ENCODE results near the gene PDE10A.

Gene PDE10A

GRCh38 chr6:165662749-165663376, at the start of gene PDE10A:
Gene PDE10A, minus strand, starts transcription at chr6:165663241. Its CDS starts 430 bp downstream, at chr6:165662811.
- no peak for DNase-seq (ENCODE audit: low read depth in 2 of 2)

DNA sequence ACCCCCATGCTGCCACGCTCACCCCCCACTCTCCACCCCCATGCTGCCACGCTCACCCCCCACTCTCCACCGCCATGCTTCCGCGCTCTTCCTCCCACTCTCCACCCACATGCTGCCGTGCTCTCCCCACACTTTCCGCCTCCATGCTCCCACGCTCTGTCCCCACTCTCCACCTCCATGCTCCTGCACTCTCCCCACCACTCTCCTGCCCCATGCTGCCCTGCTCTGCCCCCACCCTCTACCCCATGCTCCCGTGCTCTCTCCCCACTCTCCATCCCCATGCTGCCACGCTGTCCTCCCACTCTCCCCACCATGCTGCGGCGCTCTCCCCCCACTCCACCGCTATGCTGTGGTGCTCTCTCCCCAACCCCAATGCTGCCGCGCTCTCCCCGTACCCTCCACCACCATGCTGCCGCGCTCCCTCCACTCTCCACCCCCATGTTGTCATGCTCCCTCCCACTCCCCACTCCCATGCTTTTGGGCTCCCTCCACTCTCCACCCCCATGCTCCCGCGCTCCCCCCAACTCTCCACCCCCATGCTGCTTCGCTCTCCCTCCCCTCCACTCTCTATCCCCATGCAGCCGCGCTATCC, 46.0 kb upstream of the PDE10A start:
- no peak for DNase-seq (ENCODE audit: low read depth in 2 of 2)

DNA sequence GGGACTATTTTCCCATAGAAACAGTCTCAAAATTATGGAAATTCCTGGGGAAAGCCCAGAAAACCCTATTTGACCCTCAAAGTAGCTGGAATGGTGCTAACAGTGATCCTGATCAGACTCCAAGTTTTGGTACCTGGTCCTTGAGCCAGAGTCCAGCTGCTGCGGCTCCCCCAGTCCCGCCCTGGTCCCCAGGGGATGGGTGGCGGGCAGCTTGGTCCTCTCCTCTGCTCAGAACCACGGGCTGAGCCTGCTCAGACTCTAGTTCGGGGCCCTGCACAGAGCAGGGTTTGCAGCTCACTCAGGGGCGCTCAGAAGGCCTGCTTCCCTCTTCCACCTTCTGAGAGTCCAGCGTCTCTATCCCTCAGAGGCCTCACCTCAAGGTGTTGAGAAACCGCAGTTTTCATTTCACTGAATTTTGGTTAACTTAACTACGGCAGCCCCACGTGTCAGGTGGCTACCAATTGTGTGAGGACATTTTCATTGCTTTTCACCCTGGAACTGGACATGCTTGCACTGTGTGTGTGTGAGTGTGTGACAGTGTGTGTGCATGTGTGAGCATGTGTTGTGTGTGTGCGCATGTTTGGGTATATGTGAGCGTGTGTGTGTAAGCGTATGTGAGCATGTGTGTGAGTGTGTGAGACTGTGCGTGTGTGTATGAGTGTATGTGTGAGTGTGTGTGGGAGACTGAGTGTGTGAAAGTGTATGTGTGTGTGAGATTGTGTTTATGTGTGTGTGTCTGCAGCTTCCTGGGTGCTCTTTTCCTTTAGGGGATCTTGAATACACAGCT, 44.2 kb upstream of the PDE10A start:
- no peak for DNase-seq (ENCODE audit: low read depth in 2 of 2)

DNA sequence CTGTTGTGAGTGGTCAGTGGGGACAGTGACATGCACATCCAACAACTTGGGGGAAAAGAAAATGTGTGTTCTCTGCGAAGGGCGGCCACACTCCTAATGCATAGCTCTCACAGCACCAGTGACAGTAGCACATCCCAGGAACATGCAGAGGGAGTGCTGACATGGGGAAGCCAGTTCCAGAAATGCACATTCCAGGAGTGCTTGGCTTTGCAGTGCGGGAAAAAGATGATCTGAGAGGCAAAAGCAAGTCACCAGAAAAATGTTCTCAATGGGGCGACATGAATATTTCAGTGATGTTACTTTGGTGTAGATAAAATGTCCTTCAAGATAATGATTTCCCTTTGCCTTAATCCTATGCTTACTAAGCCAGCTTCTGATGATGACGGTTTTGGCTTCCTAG, 42.9 kb upstream of the PDE10A start:
- DNase-seq (ENCODE audit: low read depth in 2 of 2), result no peak

- no peak for DNase-seq (ENCODE audit: low read depth in 2 of 2)
These were observed 41.2 kb upstream of the PDE10A start for GRCh38 chr6:165704045-165704748.

- no peak for DNase-seq (ENCODE audit: low read depth in 2 of 2)
These were observed 39.6 kb upstream of the PDE10A start for GRCh38 chr6:165702669-165703068.

GRCh38 chr6:165701564-165702354, 38.7 kb upstream of the PDE10A start:
- DNase-seq (ENCODE audit: low read depth in 2 of 2), result no peak

GRCh38 chr6:165701005-165701404, 38.0 kb upstream of the PDE10A start:
- DNase-seq (ENCODE audit: low read depth in 2 of 2), result no peak

- DNase-seq (ENCODE audit: low read depth in 2 of 2), result no peak
These were observed 35.8 kb upstream of the PDE10A start for GRCh38 chr6:165698868-165699267.

GRCh38 chr6:165697171-165697570, 34.1 kb upstream of the PDE10A start:
- no peak for DNase-seq (ENCODE audit: low read depth in 2 of 2)

GRCh38 chr6:165695722-165696515, 32.9 kb upstream of the PDE10A start:
- no peak for DNase-seq (ENCODE audit: low read depth in 2 of 2)

GRCh38 chr6:165694296-165694695, 31.3 kb upstream of the PDE10A start:
- no peak for DNase-seq (ENCODE audit: low read depth in 2 of 2)

GRCh38 chr6:165692106-165692653, 29.1 kb upstream of the PDE10A start:
- DNase-seq (ENCODE audit: low read depth in 2 of 2), result no peak

- no peak for DNase-seq (ENCODE audit: low read depth in 2 of 2)
These were observed 26.7 kb upstream of the PDE10A start for GRCh38 chr6:165689699-165690098.

DNA sequence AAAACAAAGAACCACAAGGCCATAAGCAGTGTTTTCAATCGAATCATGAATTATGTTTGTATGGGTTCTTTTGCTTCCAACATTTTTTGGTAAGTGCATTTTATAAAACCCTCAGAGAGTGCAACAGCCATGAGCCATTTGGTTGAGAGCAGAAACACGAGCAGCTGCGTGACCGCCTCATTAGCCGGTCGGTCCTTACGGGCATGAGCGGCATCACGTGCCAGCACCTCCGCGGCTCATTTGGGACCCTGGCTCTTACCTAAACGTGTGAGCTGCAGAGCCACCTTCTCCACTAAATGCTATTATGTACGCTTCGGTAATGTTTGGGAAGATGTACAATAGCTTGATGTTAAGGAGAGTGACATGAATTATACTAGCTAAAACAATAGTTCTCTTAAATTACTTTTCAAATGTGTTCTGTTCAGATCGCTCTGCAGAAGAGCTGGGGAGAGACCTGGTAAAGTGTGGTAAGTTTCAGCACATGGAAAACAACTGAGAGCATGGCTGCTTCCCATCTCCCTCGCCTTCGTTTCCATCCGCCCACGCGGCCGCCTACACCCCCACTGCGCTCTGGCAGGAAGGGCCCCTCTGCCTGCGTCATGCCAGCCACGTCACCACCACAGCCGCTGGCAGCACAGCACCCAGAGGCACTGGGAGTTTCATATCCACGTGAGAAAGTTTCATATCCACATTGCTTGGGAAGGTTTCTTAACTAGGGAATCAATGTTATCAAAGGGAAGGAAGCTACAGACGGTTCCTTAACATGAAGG, 23.7 kb upstream of the PDE10A start:
- DNase-seq (ENCODE audit: low read depth in 2 of 2), result no peak

DNA sequence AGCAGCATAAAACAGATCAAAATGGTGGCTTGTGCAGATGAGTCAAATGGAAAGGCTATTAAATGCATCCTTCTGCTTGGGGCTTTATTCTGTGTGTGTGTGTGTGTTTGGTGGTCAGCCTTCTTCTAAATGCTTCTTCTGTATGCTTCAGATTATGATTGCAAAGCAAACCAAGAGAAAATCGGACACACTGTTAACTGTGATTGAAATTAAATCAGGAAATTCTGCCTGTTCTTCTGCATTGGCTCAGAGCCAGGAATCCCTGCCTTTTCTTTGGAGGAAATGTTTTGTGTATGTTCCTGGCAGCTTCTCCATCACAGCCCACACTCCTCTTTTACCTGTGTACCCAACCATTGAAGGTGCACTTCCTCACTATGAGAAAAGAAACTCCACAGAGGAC, 22.3 kb upstream of the PDE10A start:
- no peak for DNase-seq (ENCODE audit: low read depth in 2 of 2)

- DNase-seq (ENCODE audit: low read depth in 2 of 2), result no peak
These were observed 21.3 kb upstream of the PDE10A start for GRCh38 chr6:165684333-165684732.

DNA sequence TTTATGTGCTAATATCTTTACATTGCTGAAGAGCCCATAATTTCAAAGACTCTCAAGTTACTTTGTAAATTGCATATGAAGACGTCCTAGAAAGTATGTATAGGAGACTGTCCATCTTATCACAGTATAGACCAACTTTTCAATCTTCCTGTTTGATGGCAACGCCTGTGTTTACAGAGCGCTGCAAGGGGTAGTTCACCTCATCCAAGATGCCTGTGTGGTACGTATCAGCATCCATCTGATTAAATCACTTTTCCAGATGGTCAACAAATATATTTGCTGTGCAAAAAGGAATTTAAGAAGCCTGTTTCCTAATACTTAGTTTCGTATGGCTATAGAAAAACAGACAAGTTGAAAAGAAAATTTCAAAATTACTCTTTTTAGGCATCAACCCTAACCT, 17.9 kb upstream of the PDE10A start:
- no peak for DNase-seq (ENCODE audit: low read depth in 2 of 2)

GRCh38 chr6:165679326-165679725, 16.3 kb upstream of the PDE10A start:
- no peak for DNase-seq (ENCODE audit: low read depth in 2 of 2)

GRCh38 chr6:165678904-165679303, 15.9 kb upstream of the PDE10A start:
- DNase-seq (ENCODE audit: low read depth in 2 of 2), result no peak
